ENCODE results near the gene RBL1.
"Not testable (repeated sequence)": the region's sequence is repeated elsewhere in the genome, so short reads cannot be mapped to it uniquely, and the experiment has no call there.

The RBL1 gene

GRCh38 chr20:36992802-36993334, 102.9 kb downstream of the RBL1 start:
- H3K27ac Mint-ChIP-seq, result no peak overlapping the region
- H3K4me3 Mint-ChIP-seq, result no peak overlapping the region
- DNase-seq (ENCODE audit: low spot score in 2 of 2), result no peak
- peaks cover 45% of the 10 kb centered on the region for H3K36me3 Mint-ChIP-seq
- no peak for ATAC-seq
- H3K9me3 Mint-ChIP-seq, result no peaks in the 10 kb centered on the region
- H3K4me1 Mint-ChIP-seq, result peaks cover 16% of the 10 kb centered on the region

GRCh38 chr20:36991703-36992102, 104.1 kb downstream of the RBL1 start:
- DNase-seq (ENCODE audit: low spot score in 2 of 2) (no peak), ATAC-seq (no peak)
- Mint-ChIP-seq H3K27ac (no peak overlapping the region), H3K9me3 (no peaks in the 10 kb centered on the region), H3K4me1 (peaks cover 16% of the 10 kb centered on the region), H3K36me3 (peaks cover 36% of the 10 kb centered on the region), H3K4me3 (no peak overlapping the region)

DNA sequence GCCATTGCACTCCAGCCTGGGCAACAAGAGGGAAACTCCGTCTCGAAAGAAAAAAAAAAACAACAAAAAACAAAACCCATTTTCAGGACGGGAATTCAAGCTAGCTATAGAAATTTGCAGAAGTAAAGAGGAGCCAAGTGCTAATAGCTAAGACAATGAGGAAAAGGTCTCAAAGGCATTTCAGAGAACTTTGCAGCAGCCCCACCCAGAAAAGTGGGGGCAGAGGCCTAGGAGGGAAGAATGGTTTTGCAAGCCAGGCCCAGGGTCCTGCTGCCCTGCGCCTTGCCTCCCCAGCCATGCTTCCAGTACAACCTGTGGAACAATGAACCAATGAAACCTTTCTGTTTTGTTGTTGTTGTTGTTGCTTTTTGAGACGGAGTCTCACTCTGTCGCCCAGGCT, 106.0 kb downstream of the RBL1 start:
- Mint-ChIP-seq H3K4me1 (peaks cover 16% of the 10 kb centered on the region), H3K36me3 (peaks cover 17% of the 10 kb centered on the region), H3K4me3 (no peak overlapping the region), H3K9me3 (no peaks in the 10 kb centered on the region), H3K27ac (no peak overlapping the region)
- DNase-seq (ENCODE audit: low spot score in 2 of 2) (no peak), ATAC-seq (no peak)

DNA sequence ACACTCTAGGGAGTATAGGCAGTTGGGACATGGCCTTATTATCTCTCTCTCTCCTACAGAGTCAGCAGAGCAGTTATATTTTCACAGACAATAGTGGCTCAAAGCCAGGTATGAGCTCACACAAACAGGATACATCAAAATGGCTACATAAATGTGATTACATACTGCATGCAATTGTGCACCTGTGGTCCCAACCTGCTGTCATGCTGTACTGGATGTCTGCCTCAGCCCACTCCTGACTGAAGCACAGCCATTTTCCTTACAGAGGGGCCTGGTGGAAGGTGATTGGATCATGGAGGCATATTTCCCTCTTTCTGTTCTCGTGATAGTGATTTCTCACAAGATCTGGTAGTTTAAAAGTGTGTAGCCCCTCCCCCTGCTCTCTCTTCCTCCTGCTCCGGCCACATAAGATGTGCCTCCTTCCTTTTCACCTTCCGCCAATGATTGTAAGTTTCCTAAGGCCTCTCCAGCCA, 107.3 kb downstream of the RBL1 start:
- no peaks in the 10 kb centered on the region for H3K9me3 Mint-ChIP-seq
- DNase-seq (ENCODE audit: low spot score in 2 of 2) (no peak), ATAC-seq (no peak)
- H3K4me1 Mint-ChIP-seq, result peaks cover 21% of the 10 kb centered on the region
- peak overlapping the region; percentile 63 for H3K27ac Mint-ChIP-seq
- H3K4me3 Mint-ChIP-seq, result no peak overlapping the region
- peaks cover 6% of the 10 kb centered on the region for H3K36me3 Mint-ChIP-seq

GRCh38 chr20:36984257-36984638, 111.5 kb downstream of the RBL1 start:
- H3K36me3 Mint-ChIP-seq, result no peaks in the 10 kb centered on the region
- no peak overlapping the region for H3K27ac Mint-ChIP-seq
- DNase-seq (ENCODE audit: low spot score in 2 of 2) (no peak), ATAC-seq (no peak)
- no peak overlapping the region for H3K4me3 Mint-ChIP-seq
- H3K4me1 Mint-ChIP-seq, result peaks cover 17% of the 10 kb centered on the region
- H3K9me3 Mint-ChIP-seq, result no peaks in the 10 kb centered on the region

DNA sequence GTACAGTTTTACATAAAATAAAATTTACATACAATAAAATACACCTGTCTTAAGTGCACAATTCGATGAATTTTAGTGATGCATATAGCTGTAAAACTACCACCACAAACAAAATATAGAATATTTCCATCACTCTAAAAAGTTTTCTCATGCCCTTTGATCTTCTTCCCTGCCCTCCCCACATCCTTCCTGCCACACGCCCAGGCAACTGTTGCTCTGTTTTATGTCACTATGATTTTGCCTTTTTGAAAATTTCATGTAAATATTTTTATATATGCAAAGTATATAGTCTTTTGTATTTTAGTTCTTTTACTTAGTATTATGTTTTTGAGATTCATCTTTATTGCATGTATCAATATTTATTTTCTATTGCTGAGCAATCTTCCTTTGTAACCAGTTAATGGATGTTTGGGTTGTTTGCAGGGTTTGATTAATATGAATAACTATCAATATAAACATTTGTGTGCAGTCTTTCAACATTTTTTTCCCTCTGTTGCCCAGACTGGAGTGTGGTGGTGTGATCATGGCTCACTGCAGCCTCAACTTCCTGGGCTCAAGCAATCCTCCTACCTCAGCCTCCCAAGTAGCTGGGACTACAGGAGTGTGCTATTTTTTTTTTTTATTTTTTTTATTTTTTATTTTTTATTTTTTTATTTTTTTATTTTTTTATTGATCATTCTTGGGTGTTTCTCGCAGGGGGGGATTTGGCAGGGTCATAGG, 120.5 kb downstream of the RBL1 start:
- no peak overlapping the region for H3K4me3 Mint-ChIP-seq
- ATAC-seq (peak; percentile 36), DNase-seq (ENCODE audit: low spot score in 2 of 2) (no peak)
- H3K36me3 Mint-ChIP-seq, result no peaks in the 10 kb centered on the region
- H3K4me1 Mint-ChIP-seq, result peaks cover 18% of the 10 kb centered on the region
- no peak overlapping the region for H3K27ac Mint-ChIP-seq
- no peaks in the 10 kb centered on the region for H3K9me3 Mint-ChIP-seq

- no peaks in the 10 kb centered on the region for H3K36me3 Mint-ChIP-seq
- peaks cover 24% of the 10 kb centered on the region for H3K4me1 Mint-ChIP-seq
- H3K27ac Mint-ChIP-seq, result no peak overlapping the region
- no peak for ATAC-seq
- H3K4me3 Mint-ChIP-seq, result no peak overlapping the region
- no peak for DNase-seq (ENCODE audit: low spot score in 2 of 2)
- H3K9me3 Mint-ChIP-seq, result no peaks in the 10 kb centered on the region
These were observed 121.1 kb downstream of the RBL1 start for GRCh38 chr20:36974660-36975059.

DNA sequence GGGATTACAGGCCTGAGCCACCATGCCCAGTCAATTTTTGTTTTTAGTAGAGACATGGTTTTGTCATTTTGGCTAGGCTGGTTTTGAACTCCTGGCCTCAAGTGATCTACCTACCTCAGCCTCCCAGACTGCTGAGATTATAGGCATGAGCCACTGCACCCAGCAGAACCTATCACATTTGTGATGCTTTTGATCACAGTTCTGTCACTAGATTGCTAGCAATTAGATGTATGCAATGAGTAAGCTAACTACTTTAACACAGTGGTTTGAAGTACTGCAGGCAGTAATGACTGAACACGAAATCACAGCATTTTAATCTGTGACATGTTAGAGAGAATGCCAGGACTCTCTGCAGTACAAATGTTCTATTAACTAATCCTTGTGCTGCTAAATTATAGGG, 124.7 kb downstream of the RBL1 start:
- Mint-ChIP-seq H3K4me1 (peaks cover 31% of the 10 kb centered on the region), H3K9me3 (no peaks in the 10 kb centered on the region), H3K27ac (peak overlapping the region; percentile 26), H3K36me3 (no peaks in the 10 kb centered on the region), H3K4me3 (no peak overlapping the region)
- ATAC-seq (peak; percentile 65), DNase-seq (ENCODE audit: low spot score in 2 of 2) (no peak)

DNA sequence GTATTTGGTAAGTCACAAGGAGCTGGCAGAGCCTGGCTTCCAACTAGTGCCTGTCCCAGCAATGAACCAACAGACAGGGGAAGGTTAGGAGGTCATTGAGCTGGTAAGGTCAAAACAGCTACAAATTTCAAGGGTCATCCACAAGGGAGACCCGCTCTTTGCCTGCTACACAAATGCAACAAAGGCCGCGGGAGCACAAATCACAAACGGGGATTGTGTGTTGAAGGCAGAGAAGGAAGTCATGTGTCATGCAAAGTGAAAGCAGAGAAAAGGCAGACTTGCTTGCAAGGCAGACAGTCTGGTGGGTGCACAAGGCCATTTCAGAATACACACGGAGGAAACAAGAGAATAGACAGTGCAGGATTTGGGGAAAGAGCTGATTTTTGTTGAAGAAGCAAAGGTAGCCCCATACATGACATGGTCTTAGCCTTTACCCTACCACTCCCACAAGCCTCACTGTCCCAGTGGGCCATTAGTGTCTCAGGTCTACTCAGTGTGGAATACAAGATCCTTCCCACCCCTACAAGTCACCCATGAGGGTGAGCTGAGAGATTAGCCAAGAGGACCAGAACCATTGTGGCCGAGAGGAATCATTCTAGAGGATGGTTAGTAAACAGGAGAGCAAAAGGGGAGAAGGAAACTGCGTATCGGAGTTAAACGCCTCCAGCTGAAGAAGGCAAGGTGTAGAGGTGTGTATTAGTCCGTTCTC, 126.2 kb downstream of the RBL1 start:
- peak overlapping the region; percentile 52 for H3K4me3 Mint-ChIP-seq

GRCh38 chr20:36969051-36969450, 126.7 kb downstream of the RBL1 start:
- peak overlapping the region; percentile 75 for H3K27ac Mint-ChIP-seq
- H3K9me3 Mint-ChIP-seq, result no peaks in the 10 kb centered on the region
- peaks cover 23% of the 10 kb centered on the region for H3K4me1 Mint-ChIP-seq
- ATAC-seq (no peak), DNase-seq (ENCODE audit: low spot score in 2 of 2) (no peak)
- H3K4me3 Mint-ChIP-seq, result peak overlapping the region; percentile 52
- no peaks in the 10 kb centered on the region for H3K36me3 Mint-ChIP-seq

More for the DNA sequence above, 126.2 kb downstream of the RBL1 start:
- ATAC-seq (peak; percentile 71), DNase-seq (ENCODE audit: low spot score in 2 of 2) (peak in 1 of 2 donors; percentile 58)
- no peaks in the 10 kb centered on the region for H3K9me3 Mint-ChIP-seq
- H3K4me1 Mint-ChIP-seq, result peaks cover 23% of the 10 kb centered on the region
- peak overlapping the region; percentile 75 for H3K27ac Mint-ChIP-seq
- H3K36me3 Mint-ChIP-seq, result no peaks in the 10 kb centered on the region

DNA sequence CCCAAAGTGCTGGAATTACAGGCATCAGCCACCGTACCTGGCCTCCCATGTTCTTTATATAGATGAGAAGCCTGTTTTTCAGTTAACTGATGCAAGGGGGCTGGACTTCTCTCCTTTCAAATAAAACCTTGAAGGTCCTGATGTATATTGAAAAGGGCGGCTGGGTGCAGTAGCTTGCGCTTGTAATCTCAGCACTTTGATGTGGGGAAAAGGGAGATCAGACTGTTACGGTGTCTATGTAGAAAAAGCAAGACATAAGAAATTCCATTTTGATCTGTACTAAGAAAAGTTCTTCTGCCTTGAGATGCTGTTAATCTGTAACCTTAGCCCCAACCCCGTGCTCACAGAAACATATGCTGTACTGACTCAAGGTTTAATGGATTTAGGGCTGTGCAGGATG, 128.2 kb downstream of the RBL1 start:
- peaks cover 23% of the 10 kb centered on the region for H3K4me1 Mint-ChIP-seq
- no peaks in the 10 kb centered on the region for H3K9me3 Mint-ChIP-seq
- no peak for DNase-seq (ENCODE audit: low spot score in 2 of 2)
- H3K27ac Mint-ChIP-seq, result no peak overlapping the region
- no peaks in the 10 kb centered on the region for H3K36me3 Mint-ChIP-seq
- ATAC-seq, result no peak
- no peak overlapping the region for H3K4me3 Mint-ChIP-seq

- H3K27ac Mint-ChIP-seq; H3K9me3 Mint-ChIP-seq; H3K4me3 Mint-ChIP-seq; ATAC-seq; H3K36me3 Mint-ChIP-seq; DNase-seq (ENCODE audit: low spot score in 2 of 2): not testable (repeated sequence)
- H3K4me1 Mint-ChIP-seq, result peaks cover 23% of the 10 kb centered on the region
These were observed 128.8 kb downstream of the RBL1 start for GRCh38 chr20:36966965-36967364.

- not testable (repeated sequence) for H3K9me3 Mint-ChIP-seq; H3K4me1 Mint-ChIP-seq; H3K4me3 Mint-ChIP-seq; ATAC-seq; H3K36me3 Mint-ChIP-seq; H3K27ac Mint-ChIP-seq; DNase-seq (ENCODE audit: low spot score in 2 of 2)
These were observed 133.3 kb downstream of the RBL1 start for GRCh38 chr20:36962354-36962941.

DNA sequence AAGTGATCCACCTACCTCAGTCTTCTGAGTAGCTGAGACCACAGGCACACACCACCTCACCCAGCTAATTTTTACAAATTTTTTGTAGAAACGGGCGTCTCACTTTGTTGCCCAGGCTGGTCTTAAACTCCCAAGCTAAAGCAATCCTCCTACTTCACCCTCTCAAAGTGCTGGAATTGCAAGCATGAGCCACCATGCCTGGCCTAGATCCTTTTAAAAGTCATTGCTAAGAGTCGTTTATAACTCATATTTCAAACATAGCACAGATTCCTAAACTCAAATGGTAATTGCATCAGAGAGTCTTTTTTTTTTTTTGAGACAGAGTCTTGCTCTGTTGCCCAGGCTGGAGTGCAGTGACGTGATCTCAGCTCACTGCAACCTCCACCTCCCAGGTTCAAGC, 136.6 kb downstream of the RBL1 start:
- H3K4me1 Mint-ChIP-seq, result peaks cover 16% of the 10 kb centered on the region
- ATAC-seq (no peak), DNase-seq (ENCODE audit: low spot score in 2 of 2) (no peak)

DNA sequence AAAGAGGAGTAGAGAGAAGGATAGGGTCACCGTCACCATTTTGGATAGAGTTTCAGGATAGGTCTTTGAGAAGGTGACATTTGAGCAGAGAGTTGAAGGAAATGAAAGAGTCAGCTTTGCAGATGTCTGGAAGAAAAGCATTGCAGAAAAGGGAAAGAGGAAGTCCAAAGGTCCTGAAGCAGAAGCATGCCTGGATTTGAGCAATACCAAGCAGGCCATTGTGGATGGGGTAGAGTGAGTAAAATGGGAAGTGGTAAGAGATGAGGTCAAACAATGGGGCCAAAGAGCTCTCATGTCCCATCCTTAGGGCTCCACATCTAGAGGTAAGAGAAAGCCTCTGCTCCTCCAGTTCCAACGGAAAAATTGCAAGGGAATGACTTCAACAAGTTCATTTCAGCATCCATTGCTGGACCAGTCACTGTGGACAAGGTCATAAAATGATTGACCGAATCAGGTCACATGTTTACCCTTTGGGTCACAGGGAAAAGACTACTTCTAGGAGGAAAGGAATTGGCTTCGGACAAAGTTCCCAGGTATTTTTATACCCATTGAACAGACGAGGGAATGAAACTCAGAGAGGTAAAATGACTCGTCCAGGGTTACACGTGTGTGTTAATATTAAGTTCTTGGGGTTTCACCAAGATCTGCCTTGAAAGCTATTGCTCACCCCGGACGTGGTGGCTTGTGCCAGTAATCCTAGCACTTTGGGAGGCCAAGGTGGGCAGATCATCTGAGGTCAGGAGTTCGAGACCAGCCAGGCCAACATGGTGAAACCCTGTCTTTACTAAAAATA, 137.7 kb downstream of the RBL1 start:
- Mint-ChIP-seq H3K36me3 (no peaks in the 10 kb centered on the region), H3K4me1 (peaks cover 16% of the 10 kb centered on the region)
- ATAC-seq, result no peak

More for the DNA sequence above, 136.6 kb downstream of the RBL1 start:
- Mint-ChIP-seq H3K9me3 (no peaks in the 10 kb centered on the region), H3K27ac (no peak overlapping the region), H3K4me3 (no peak overlapping the region), H3K36me3 (no peaks in the 10 kb centered on the region)

More for the DNA sequence above, 137.7 kb downstream of the RBL1 start:
- Mint-ChIP-seq H3K27ac (no peak overlapping the region), H3K9me3 (no peaks in the 10 kb centered on the region), H3K4me3 (no peak overlapping the region)
- DNase-seq (ENCODE audit: low spot score in 2 of 2), result no peak

Data from stimulated activated effector memory CD8-positive, alpha-beta T cell treated with anti-CD3 and anti-CD28 coated beads, Interleukin-12 subunit alpha, Interleukin-12 subunit beta, amount 100 ng/mL, for 72 hours (primary cell).